Mucosa of descending colon (tissue), 3 donors: Measurements from ENCODE around the gene ADIPOR2. TPM values are rescaled to one million over a fixed set of nuclear protein-coding genes. Genes with fewer than 3 reads are reported as not detected.

ENCODE experiments used
- ATAC-seq: fragments of 200-7000 bp; cut with Tn5 transposase; one replicate; pipeline ENCODE4 v1.9.1; 2020; ENCODE audit warnings: mild to moderate bottlenecking, moderate library complexity
- DNase-seq, 3 donors: peaks; one replicate each; pipeline ENCODE4 v3.0.0-alpha.2; 2020
- H3K36me3 ChIP-seq: fragments of 200-600 bp; one replicate; pipeline ENCODE4 v1.8.0; 2021; ENCODE audit warnings: low read depth, mild to moderate bottlenecking
- H3K4me1 ChIP-seq: fragments of 200-600 bp; one replicate; pipeline ENCODE4 v1.8.0; 2021; ENCODE audit warnings: low read depth, mild to moderate bottlenecking
- H3K4me3 ChIP-seq: fragments of 200-600 bp; one replicate; pipeline ENCODE4 v1.8.0; 2021; ENCODE audit warnings: mild to moderate bottlenecking
- H3K9me3 ChIP-seq: fragments of 200-600 bp; one replicate; pipeline ENCODE4 v1.8.0; 2021; ENCODE audit warnings: mild to moderate bottlenecking
- intact Hi-C, 2 donors: fragments of 100-400 bp; cut with DNase I in 1 of 2; cut with micrococcal nuclease in 1 of 2; formaldehyde crosslinking; loops; one replicate each; pipeline versions ENCODE4 v1.11.0 to v1.11.1; 2022; cut with DNase I, micrococcal nuclease
- total RNA-seq, 3 donors: library from RNA; stranded (reverse); fragmentation: NEBNext Ultra II Directional in 2 of 3; extraction: Animal tissue kit (Norgen Biotek cat#: 25700) in 2 of 3; gene quantifications; one replicate each; pipeline versions ENCODE4 v1.2.1 to v1.2.4, GENCODE V29; 2021 to 2023
- TF ChIP-seq, protein P1 (sequence below): fragments of 200-600 bp; IDR thresholded peaks from one replicate; pipeline ENCODE4 v1.8.0; 2022; ENCODE audit warnings: antibody characterized with exemption, mild to moderate bottlenecking
- donor health status: DM: no; HTN: no; CAD: no; lungs with moderate emphysema.
- donor health status: DM: no; HTN: no; CAD: no.
- donor health status: DM: no; HTN: yes; CAD: no.

ADIPOR2 gene
- total RNA-seq, 3 donors from 2014 or later: 76.1 to 119 (median 98.5) TPM

DNA sequence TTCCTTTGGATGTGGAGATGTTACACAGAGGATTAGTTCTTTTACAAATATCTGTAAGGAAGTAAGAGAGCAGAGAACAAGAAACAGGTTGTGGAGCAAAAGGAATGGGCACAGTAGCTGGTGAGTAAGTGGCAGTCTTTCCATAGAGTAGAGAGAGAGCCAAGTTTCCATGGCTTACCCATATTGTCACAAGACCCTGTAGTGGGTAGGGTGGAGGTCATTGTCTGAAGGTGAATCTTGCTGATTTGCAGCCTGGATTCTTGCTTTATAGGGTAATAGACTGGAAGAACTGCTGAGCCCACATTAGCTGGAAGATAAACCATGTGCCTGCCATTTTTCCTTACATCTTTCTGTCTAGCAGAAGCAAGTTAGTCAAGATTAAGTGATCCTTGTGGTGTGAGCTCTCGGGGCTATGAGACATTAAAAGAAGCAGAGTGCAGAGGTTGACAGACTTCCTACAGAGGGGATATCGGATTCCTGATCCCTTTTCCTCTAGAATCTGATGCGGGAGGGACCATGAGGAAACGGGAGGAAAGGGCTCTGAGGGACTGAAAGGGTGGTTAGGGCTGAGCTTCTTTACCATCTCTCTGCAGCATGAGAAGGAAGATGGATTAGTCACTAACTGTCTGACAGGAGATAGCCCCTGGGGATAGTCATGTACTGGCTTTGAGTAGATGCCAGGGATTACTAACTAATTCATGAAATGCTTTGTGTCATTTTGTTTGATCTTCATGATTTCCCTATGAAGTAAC, 85.5 kb downstream of the ADIPOR2 start:
- Histone ChIP-seq H3K4me1 (peaks cover 3% of the 10 kb centered on the region), H3K36me3 (peaks cover 3% of the 10 kb centered on the region), H3K4me3 (no peak overlapping the region), H3K9me3 (no peaks in the 10 kb centered on the region)
- ATAC-seq: no peak
- TF ChIP-seq, protein P1, sequence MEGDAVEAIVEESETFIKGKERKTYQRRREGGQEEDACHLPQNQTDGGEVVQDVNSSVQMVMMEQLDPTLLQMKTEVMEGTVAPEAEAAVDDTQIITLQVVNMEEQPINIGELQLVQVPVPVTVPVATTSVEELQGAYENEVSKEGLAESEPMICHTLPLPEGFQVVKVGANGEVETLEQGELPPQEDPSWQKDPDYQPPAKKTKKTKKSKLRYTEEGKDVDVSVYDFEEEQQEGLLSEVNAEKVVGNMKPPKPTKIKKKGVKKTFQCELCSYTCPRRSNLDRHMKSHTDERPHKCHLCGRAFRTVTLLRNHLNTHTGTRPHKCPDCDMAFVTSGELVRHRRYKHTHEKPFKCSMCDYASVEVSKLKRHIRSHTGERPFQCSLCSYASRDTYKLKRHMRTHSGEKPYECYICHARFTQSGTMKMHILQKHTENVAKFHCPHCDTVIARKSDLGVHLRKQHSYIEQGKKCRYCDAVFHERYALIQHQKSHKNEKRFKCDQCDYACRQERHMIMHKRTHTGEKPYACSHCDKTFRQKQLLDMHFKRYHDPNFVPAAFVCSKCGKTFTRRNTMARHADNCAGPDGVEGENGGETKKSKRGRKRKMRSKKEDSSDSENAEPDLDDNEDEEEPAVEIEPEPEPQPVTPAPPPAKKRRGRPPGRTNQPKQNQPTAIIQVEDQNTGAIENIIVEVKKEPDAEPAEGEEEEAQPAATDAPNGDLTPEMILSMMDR: no peak
- DNase-seq: no peak
- intact Hi-C loops: no loop called here

DNA sequence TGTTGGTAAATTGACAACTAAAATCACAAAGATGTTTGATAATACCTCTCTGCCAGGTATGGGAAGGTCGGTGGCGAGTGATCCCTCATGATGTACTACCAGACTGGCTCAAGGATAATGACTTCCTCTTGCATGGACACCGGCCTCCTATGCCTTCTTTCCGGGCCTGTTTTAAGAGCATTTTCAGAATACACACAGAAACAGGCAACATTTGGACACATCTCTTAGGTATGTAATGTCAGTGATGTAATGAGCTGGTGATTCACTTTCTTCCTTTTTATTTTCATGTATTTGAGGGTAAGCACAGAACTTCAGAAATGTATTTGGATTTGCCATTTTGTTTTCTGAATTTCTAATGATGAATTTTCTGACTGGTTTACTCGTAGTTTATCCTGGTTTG, 86.9 kb downstream of the ADIPOR2 start:
- intact Hi-C loops: no loop called here
- no peak for ATAC-seq
- peaks cover 3% of the 10 kb centered on the region for H3K4me1 ChIP-seq
- H3K36me3 ChIP-seq: peaks cover 3% of the 10 kb centered on the region
- no peaks in the 10 kb centered on the region for H3K9me3 ChIP-seq
- TF ChIP-seq, protein P1: no peak
- DNase-seq: no peak
- no peak overlapping the region for H3K4me3 ChIP-seq

DNA sequence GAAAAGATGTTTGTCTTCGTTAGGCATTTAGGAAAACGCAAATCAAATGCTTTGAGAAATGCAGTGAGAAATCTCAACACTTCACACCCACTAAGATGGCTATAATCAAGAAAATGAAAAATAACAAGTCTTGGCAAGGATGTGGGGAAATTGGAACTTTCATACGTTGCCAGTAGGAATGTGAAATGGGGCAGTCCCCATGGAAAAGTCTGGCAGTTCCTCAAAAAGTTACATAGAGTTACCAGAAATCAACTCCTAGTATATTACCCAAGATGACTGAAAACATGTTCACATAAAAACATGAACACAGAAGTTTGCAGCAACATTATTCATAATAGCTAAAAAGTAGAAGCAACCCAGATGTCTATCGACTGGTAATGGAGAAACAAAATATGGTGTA, 88.0 kb downstream of the ADIPOR2 start:
- Histone ChIP-seq H3K4me1 (no peaks in the 10 kb centered on the region), H3K4me3 (no peak overlapping the region), H3K36me3 (no peaks in the 10 kb centered on the region), H3K9me3 (no peaks in the 10 kb centered on the region)
- intact Hi-C loops: no loop called here
- TF ChIP-seq, protein P1: no peak
- DNase-seq (no peak), ATAC-seq (no peak)

DNA sequence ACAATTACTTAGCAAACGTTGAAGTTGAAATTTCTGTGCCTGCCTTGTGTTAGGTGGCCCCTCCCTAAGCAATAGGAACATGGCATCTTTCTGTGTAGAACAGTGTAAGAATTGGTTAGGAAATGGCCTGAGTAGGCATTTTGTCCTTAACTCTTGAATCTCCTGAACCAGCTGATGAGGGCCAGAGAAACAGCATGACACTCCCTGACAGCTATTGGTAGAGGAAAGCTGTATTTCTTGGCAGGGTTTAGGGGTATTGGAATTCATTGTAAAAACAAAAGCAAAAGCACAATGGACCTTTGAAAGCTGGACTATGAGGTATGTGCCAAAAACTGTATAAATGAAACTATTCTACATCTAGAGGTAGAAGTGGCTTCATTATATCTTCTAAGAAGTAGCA, 88.9 kb downstream of the ADIPOR2 start:
- no peak for ATAC-seq
- H3K36me3 ChIP-seq: no peaks in the 10 kb centered on the region
- H3K4me3 ChIP-seq: no peak overlapping the region
- intact Hi-C loops: no loop called here
- H3K4me1 ChIP-seq: no peaks in the 10 kb centered on the region
- TF ChIP-seq, protein P1: no peak
- DNase-seq: no peak
- no peaks in the 10 kb centered on the region for H3K9me3 ChIP-seq

DNA sequence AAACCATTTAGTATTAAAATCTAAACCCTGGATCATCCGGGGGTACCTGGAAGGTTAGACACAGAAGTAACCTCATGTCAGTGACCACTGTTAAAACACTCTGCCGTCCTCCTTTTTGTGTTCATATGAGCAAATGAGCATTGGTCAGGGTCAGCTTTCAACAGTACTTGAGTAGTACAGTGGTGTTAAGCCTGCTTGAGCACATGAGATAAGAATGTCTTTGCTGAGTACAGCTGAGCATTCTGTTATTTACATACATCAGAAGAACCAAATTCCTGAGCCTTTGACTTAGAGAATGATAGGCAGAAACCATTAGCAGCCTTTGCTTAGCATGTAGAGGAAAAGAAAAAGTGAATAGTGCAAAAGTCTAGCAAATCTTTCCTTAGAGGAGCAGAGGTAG, 90.9 kb downstream of the ADIPOR2 start:
- Histone ChIP-seq H3K36me3 (peaks cover 4% of the 10 kb centered on the region), H3K4me1 (no peaks in the 10 kb centered on the region), H3K9me3 (no peaks in the 10 kb centered on the region), H3K4me3 (no peak overlapping the region)
- ATAC-seq (no peak), DNase-seq (no peak)
- TF ChIP-seq, protein P1: no peak
- intact Hi-C loops: no loop called here

DNA sequence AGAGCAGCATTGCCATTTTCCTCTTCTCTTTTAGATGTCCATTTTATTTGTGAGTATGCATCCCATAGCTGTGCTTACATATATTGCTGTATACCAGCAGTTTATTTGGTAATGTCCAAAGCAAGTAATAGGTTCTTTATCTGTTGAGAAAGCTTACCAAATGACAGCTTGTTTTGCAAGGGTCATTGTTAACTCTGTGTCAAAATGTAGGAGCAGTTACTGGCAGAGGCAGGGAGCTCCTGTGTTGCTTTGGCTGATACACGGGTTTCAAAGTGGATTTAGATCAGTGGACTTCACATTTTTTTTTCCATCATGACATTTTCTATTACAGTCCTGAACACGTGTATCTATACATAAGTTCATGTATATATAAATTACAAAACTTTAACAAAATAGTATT, 91.3 kb downstream of the ADIPOR2 start:
- ATAC-seq (no peak), DNase-seq (no peak)
- intact Hi-C loops: no loop called here
- Histone ChIP-seq H3K4me3 (no peak overlapping the region), H3K36me3 (peaks cover 4% of the 10 kb centered on the region), H3K9me3 (no peaks in the 10 kb centered on the region), H3K4me1 (no peaks in the 10 kb centered on the region)
- TF ChIP-seq, protein P1: no peak
